Measurements from ENCODE around the gene OPRD1.

DNA sequence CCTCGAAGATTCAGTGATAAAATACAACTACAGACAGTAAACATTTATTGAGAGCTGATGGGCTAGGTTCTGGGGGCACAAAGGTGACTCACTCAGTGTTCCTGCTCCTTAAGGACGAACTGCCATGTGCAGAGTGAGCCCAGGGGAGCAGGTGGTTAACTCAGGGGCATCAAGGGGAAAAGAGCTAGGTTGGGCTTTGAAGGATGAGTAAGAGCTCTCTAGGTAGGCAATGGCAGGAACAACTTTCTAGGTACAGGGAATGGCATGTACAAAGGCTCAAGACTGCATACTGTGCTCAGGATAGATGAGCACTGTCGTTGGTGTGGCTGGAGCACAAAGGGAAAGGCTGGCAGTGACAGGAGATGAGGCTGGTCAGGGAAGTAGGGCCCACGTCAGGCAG lies 85.8 kb downstream of the OPRD1 start:
- TF ChIP-seq, protein P1, sequence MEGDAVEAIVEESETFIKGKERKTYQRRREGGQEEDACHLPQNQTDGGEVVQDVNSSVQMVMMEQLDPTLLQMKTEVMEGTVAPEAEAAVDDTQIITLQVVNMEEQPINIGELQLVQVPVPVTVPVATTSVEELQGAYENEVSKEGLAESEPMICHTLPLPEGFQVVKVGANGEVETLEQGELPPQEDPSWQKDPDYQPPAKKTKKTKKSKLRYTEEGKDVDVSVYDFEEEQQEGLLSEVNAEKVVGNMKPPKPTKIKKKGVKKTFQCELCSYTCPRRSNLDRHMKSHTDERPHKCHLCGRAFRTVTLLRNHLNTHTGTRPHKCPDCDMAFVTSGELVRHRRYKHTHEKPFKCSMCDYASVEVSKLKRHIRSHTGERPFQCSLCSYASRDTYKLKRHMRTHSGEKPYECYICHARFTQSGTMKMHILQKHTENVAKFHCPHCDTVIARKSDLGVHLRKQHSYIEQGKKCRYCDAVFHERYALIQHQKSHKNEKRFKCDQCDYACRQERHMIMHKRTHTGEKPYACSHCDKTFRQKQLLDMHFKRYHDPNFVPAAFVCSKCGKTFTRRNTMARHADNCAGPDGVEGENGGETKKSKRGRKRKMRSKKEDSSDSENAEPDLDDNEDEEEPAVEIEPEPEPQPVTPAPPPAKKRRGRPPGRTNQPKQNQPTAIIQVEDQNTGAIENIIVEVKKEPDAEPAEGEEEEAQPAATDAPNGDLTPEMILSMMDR (IDR thresholded peaks at IDR 0.05; ENCODE audit: low read depth, low read length): no peak
- no peak for TF ChIP-seq EZH2phosphoT487 (IDR thresholded peaks at IDR 0.05; ENCODE audit: low read depth)
